ENCODE data around the gene CBL. TPM values are rescaled to one million over a fixed set of nuclear protein-coding genes. Genes with fewer than 3 reads are reported as not detected.

Gene CBL
- total RNA-seq, 1 experiment from 2014 or later, result 56.4 TPM

DNA sequence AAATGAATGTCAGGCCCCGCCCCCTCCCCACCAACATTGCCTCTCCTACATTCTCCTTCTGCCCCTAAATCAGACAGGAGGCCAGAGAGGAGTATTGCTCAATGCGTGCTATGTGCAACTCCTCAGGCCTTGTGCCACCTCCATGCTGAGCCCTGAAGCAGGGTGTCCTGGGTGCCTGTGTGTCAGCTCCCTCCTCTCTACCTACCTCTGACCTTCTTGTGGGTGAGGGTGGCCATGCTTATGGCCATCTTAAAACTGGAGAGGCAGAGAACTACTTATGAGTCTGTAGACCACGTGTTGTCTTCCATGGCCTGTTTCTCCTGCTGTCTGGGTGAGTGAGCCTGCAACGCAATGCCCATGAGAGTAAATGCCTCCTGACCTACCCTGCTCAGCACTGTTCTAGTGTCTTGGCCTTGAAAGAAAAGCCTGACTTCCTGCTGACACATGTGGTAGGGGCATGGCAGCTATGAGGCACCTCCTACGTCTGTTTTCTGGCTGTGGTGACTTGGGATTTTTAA lies 100.3 kb downstream of the CBL start:
- Histone ChIP-seq H4K91ac (ENCODE audit: insufficient read length, low read depth, low read length) (no peak overlapping the region), H3K9ac (ENCODE audit: extremely low read depth, insufficient read length, low read length) (no peak overlapping the region), H2BK12ac (ENCODE audit: insufficient read length, low read depth, low read length) (no peak overlapping the region), H4K5ac (ENCODE audit: insufficient read length, low read depth, low read length) (no peak overlapping the region), H3K4me2 (ENCODE audit: insufficient read depth, insufficient read length, low read length) (no peak overlapping the region), H3K23me2 (ENCODE audit: insufficient read length, low read depth, low read length, poor library complexity, severe bottlenecking) (no peaks in the 10 kb centered on the region), H3K27ac (ENCODE audit: insufficient read length, low read depth, low read length) (no peak overlapping the region), H4K20me1 (ENCODE audit: control insufficient read depth, insufficient read depth, insufficient read length) (no peaks in the 10 kb centered on the region), H3K14ac (ENCODE audit: insufficient read depth, low read length) (no peak overlapping the region), H2BK15ac (ENCODE audit: low read depth, low read length) (no peak overlapping the region), H3K18ac (ENCODE audit: insufficient read length, low read depth, low read length) (no peak overlapping the region), H2AFZ (ENCODE audit: low read length) (no peak overlapping the region), H4K8ac (replicated peaks; ENCODE audit: insufficient read length, low read depth, low read length) (no peak overlapping the region), H3K56ac (ENCODE audit: insufficient read length, low read depth, low read length) (no peak overlapping the region), H2BK120ac (ENCODE audit: low read depth, low read length, poor library complexity, severe bottlenecking) (no peak overlapping the region), H3K4ac (ENCODE audit: low read depth, low read length) (no peak overlapping the region), H3K23ac (ENCODE audit: insufficient read length, low read depth, low read length) (no peak overlapping the region), H2BK5ac (ENCODE audit: insufficient read length, low read length) (no peak overlapping the region), H2BK20ac (ENCODE audit: low read depth, low read length, poor library complexity, severe bottlenecking) (no peak overlapping the region), H3T11ph (ENCODE audit: low read length) (no peak overlapping the region), H3K4me1 (ENCODE audit: insufficient read depth, low read length) (no peaks in the 10 kb centered on the region), H3K27me3 (ENCODE audit: insufficient read depth, low read length) (no peaks in the 10 kb centered on the region), H3K79me2 (ENCODE audit: insufficient read depth, low read length) (no peaks in the 10 kb centered on the region), H3K79me1 (ENCODE audit: insufficient read depth, low read depth, low read length, poor library complexity, severe bottlenecking) (no peaks in the 10 kb centered on the region), H2AK5ac (ENCODE audit: insufficient read length, low read length) (no peak overlapping the region), H3K9me3 (ENCODE audit: control insufficient read depth, low read depth, low read length) (no peaks in the 10 kb centered on the region)
- Mint-ChIP-seq H3K9me3 (no peaks in the 10 kb centered on the region), H3K27me3 (ENCODE audit: low read depth) (no peaks in the 10 kb centered on the region), H3K27ac (peak overlapping the region; percentile 47 to 91 (median 79); a peak in 4 of 7 replicates), H3K4me3 (no peak overlapping the region), H3K4me1 (peaks cover 10 to 18% of the 10 kb centered on the region in 2 experiments; a peak in 3 of 4 replicates), H3K36me3 (ENCODE audit: insufficient read depth in 1 of 3, low read depth in 3 of 3) (peaks cover 7 to 67% (median 50%) of the 10 kb centered on the region in 3 experiments; a peak in 6 of 7 replicates)
- no CpG with 5 or more reads among the region's 5 CpGs for WGBS (ENCODE audit: extremely low coverage, insufficient read length, low lambda C conversion rate)
- TF ChIP-seq, protein P1, sequence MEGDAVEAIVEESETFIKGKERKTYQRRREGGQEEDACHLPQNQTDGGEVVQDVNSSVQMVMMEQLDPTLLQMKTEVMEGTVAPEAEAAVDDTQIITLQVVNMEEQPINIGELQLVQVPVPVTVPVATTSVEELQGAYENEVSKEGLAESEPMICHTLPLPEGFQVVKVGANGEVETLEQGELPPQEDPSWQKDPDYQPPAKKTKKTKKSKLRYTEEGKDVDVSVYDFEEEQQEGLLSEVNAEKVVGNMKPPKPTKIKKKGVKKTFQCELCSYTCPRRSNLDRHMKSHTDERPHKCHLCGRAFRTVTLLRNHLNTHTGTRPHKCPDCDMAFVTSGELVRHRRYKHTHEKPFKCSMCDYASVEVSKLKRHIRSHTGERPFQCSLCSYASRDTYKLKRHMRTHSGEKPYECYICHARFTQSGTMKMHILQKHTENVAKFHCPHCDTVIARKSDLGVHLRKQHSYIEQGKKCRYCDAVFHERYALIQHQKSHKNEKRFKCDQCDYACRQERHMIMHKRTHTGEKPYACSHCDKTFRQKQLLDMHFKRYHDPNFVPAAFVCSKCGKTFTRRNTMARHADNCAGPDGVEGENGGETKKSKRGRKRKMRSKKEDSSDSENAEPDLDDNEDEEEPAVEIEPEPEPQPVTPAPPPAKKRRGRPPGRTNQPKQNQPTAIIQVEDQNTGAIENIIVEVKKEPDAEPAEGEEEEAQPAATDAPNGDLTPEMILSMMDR (conservative IDR thresholded peaks at IDR 0.05), result no peak
- DNase-seq, result no peak

All from H9 (cell line).